HCT116 (cell line): ENCODE results near the gene TEPSIN. TPM values are rescaled to one million over a fixed set of nuclear protein-coding genes. Genes with fewer than 3 reads are reported as not detected.

ENCODE experiments used
- ATAC-seq: fragments of 200-7000 bp; cut with Tn5 transposase; 2 replicates; pipeline ENCODE4 v1.9.1; 2020; ENCODE audit warnings: mild to moderate bottlenecking, moderate library complexity
- BruUV-seq: library from RNA; stranded (reverse); fragments of 400-500 nt; replicated peaks from 2 replicates; lab custom pipeline; 2021; lab: Mats Ljungman, UMichigan
- CTCF ChIA-PET: fragments of 300-600 bp; sonication (Branson Sonifier 250); formaldehyde crosslinking; loops from one replicate; lab custom pipeline; 2021; ENCODE audit warnings: antibody characterized with exemption; lab: Charles Lee
- POLR2A ChIA-PET: fragments of 300-600, 350-600 bp; sonication (Branson Sonifier 250); formaldehyde crosslinking; loops from one replicate; lab custom pipeline; 2021; ENCODE audit warnings: antibody characterized with exemption; lab: Charles Lee
- RAD21 ChIA-PET, 2 experiments: fragments of 300-600 bp; sonication (Branson Sonifier 250); formaldehyde crosslinking; loops; one replicate each; lab custom pipeline; 2023; ENCODE audit warnings: low total read pairs in 2 of 2; ENCODE audit not compliant: uncharacterized antibody in 2 of 2, unreplicated experiment in 2 of 2, low non-redundant PET in 1 of 2; lab: Charles Lee
- DNase-seq: peaks from one replicate; pipeline ENCODE4 v3.0.0-alpha.2; 2010; ENCODE audit warnings: low read depth, low spot score
- H2AFZ ChIP-seq: fragments of 200-600 bp; shearing (Covaris generic), sonication (generic); 2 replicates; pipeline ENCODE4 v1.6.1; 2017; ENCODE audit warnings: low read depth, mixed run types, mixed read lengths, antibody characterized with exemption, low read length; ENCODE audit not compliant: poor library complexity, severe bottlenecking
- H3K27ac ChIP-seq: 2 replicates; pipeline ENCODE4 v1.5.1; 2012; ENCODE audit warnings: low read depth, low read length
- H3K27me3 ChIP-seq: fragments of 200-600 bp; sonication (generic); 2 replicates; pipeline ENCODE4 v1.6.1; 2016; ENCODE audit warnings: mixed run types, low read length, mixed read lengths; ENCODE audit not compliant: insufficient read depth
- H3K36me3 ChIP-seq, 2 experiments: fragments of 200-500 bp in 1 of 2; fragments of 200-600 bp in 1 of 2; sonication (Bioruptor generic) in 1 of 2; sonication (generic) in 1 of 2; 2 replicates each; pipeline versions ENCODE4 v1.5.1 to v1.6.1; 2014 to 2016; ENCODE audit warnings: low read length in 2 of 2, inconsistent platforms in 1 of 2, mixed read lengths in 1 of 2, mixed run types in 1 of 2; ENCODE audit not compliant: insufficient read depth in 2 of 2, control insufficient read depth in 1 of 2
- H3K4me1 ChIP-seq, 2 experiments: fragments of 200-600 bp in 1 of 2; sonication (generic) in 1 of 2; 2 replicates each; pipeline versions ENCODE4 v1.5.1 to v1.6.1; 2012 to 2017; ENCODE audit warnings: low read length in 2 of 2, inconsistent platforms in 1 of 2, mild to moderate bottlenecking in 1 of 2, mixed read lengths in 1 of 2, mixed run types in 1 of 2, moderate library complexity in 1 of 2; ENCODE audit not compliant: insufficient read depth in 2 of 2, control insufficient read depth in 1 of 2
- H3K4me2 ChIP-seq: fragments of 200-600 bp; sonication (generic); 2 replicates; pipeline ENCODE4 v1.6.1; 2017; ENCODE audit warnings: mixed run types, low read length, mixed read lengths
- H3K4me3 ChIP-seq, 2 experiments: fragments of 200-600 bp in 1 of 2; sonication (generic) in 1 of 2; replicated peaks in 1 of 2; 2 replicates each; pipeline ENCODE4 v1.5.1; 2011 to 2016; ENCODE audit warnings: low read length in 2 of 2, control low read depth in 1 of 2, low read depth in 1 of 2, mild to moderate bottlenecking in 1 of 2, mixed read lengths in 1 of 2, mixed run types in 1 of 2
- H3K79me2 ChIP-seq: fragments of 200-600 bp; sonication (generic); 2 replicates; pipeline ENCODE4 v1.6.1; 2017; ENCODE audit warnings: mild to moderate bottlenecking, mixed run types, low read length, moderate library complexity, mixed read lengths; ENCODE audit not compliant: insufficient read depth
- H3K9ac ChIP-seq: fragments of 200-600 bp; sonication (generic); 2 replicates; pipeline ENCODE4 v1.6.1; 2016; ENCODE audit warnings: low read length, mixed read lengths
- H3K9me2 ChIP-seq: fragments of 200-600 bp; sonication (generic), shearing (Covaris generic); 2 replicates; pipeline ENCODE4 v1.6.1; 2017; ENCODE audit warnings: mixed run types, mild to moderate bottlenecking, moderate library complexity; ENCODE audit not compliant: insufficient read depth
- H3K9me3 ChIP-seq, 2 experiments: fragments of 200-500 bp in 1 of 2; fragments of 200-600 bp in 1 of 2; sonication (Bioruptor generic) in 1 of 2; sonication (generic) in 1 of 2; 2 replicates each; pipeline ENCODE4 v1.6.1; 2014 to 2017; ENCODE audit warnings: low read length in 2 of 2, mixed read lengths in 2 of 2, inconsistent platforms in 1 of 2, low read depth in 1 of 2, mild to moderate bottlenecking in 1 of 2, mixed run types in 1 of 2, moderate library complexity in 1 of 2; ENCODE audit not compliant: control insufficient read depth in 1 of 2, insufficient read depth in 1 of 2
- H4K20me1 ChIP-seq: fragments of 200-600 bp; sonication (generic), shearing (Covaris generic); 2 replicates; pipeline ENCODE4 v1.6.1; 2017; ENCODE audit warnings: mixed run types, mild to moderate bottlenecking, moderate library complexity; ENCODE audit not compliant: insufficient read depth
- CEBPB ChIP-seq: IDR thresholded peaks from 2 replicates; pipeline ENCODE4 v1.6.1; 2012; ENCODE audit warnings: low read depth
- EGR1 ChIP-seq: IDR thresholded peaks from 2 replicates; pipeline ENCODE4 v1.6.1; 2012; ENCODE audit warnings: low read depth
- EZH2 ChIP-seq: fragments of 200-600 bp; sonication (generic); IDR thresholded peaks from 2 replicates; pipeline ENCODE4 v1.6.1; 2017; ENCODE audit warnings: antibody characterized with exemption, mixed run types
- POLR2A ChIP-seq: IDR thresholded peaks from 2 replicates; pipeline ENCODE4 v1.7.0; 2011; ENCODE audit warnings: borderline replicate concordance; ENCODE audit not compliant: insufficient read depth, insufficient read length; ENCODE audit errors: extremely low read depth
- POLR2AphosphoS5 ChIP-seq: IDR thresholded peaks from 2 replicates; pipeline ENCODE4 v1.6.1; 2011; ENCODE audit warnings: mild to moderate bottlenecking, low read depth, low read length, moderate library complexity
- RAD21 ChIP-seq: IDR thresholded peaks from 2 replicates; pipeline ENCODE4 v1.6.1; 2012; ENCODE audit warnings: low read depth, mild to moderate bottlenecking
- SIN3A ChIP-seq: IDR thresholded peaks from 2 replicates; pipeline ENCODE4 v1.6.1; 2012; ENCODE audit warnings: low read depth
- SP1 ChIP-seq: IDR thresholded peaks from 2 replicates; pipeline ENCODE4 v1.6.1; 2012; ENCODE audit warnings: low read depth
- SRF ChIP-seq: IDR thresholded peaks from 2 replicates; pipeline ENCODE4 v1.6.1; 2012; ENCODE audit warnings: low read depth
- YY1 ChIP-seq: IDR thresholded peaks from 2 replicates; pipeline ENCODE4 v1.6.1; 2011; ENCODE audit warnings: low read length, low read depth, moderate library complexity, mild to moderate bottlenecking; ENCODE audit not compliant: insufficient replicate concordance; ENCODE audit errors: extremely low read depth
- intact Hi-C: fragments of 100-400 bp; cut with micrococcal nuclease; formaldehyde crosslinking; loops from 2 replicates; pipeline ENCODE4 v1.10.0; 2022
- total RNA-seq: library from RNA; stranded (reverse); gene quantifications from one replicate; pipeline ENCODE4 v1.2.1, GENCODE V29; 2021; ENCODE audit not compliant: unreplicated experiment
- TF ChIP-seq, protein P1 (sequence below): IDR thresholded peaks from 2 replicates; pipeline ENCODE4 v1.6.1; 2011; ENCODE audit warnings: mild to moderate bottlenecking, low read length, moderate library complexity; ENCODE audit not compliant: insufficient replicate concordance; ENCODE audit errors: extremely low read depth
- TF ChIP-seq, protein P2 (sequence below): IDR thresholded peaks from 2 replicates; pipeline ENCODE4 v1.6.1; 2012; ENCODE audit warnings: low read depth
- TF ChIP-seq, protein P3 (sequence below): IDR thresholded peaks from 2 replicates; pipeline ENCODE4 v1.6.1; 2012
- TF ChIP-seq, protein P4 (sequence below): IDR thresholded peaks from 2 replicates; pipeline ENCODE4 v1.6.1; 2012

The TEPSIN gene
- total RNA-seq, 1 experiment from 2014 or later, result 50.6 TPM

DNA sequence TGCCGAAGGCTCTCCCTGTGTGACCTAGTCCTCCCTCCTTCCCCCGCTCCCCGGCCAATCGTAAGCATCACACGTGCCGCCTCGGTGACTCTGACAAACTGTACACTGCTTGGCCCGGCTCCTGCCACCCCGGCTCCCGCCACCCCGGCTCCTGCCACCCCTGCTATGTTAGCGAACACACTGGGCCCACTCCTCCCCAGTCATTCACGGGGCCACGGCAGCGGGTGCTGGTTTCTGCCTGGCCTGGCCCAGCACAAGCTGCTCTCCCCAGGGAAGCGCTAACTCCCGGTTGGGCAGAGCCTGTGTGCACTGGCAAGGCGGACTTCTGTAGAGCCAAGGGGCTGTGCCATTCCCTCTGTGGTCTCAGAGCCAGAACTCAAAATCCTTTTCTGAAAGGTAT is 22.2 kb upstream of the TEPSIN start:
- Histone ChIP-seq H3K9me2 (no peaks in the 10 kb centered on the region), H3K27ac (no peak overlapping the region), H3K4me3 (no peak overlapping the region), H3K9me3 (no peaks in the 10 kb centered on the region), H2AFZ (no peak overlapping the region), H3K27me3 (no peaks in the 10 kb centered on the region), H3K36me3 (peaks cover 36 to 47% of the 10 kb centered on the region in 2 experiments; a peak in 3 of 4 replicates), H3K9ac (no peak overlapping the region), H3K4me2 (no peak overlapping the region), H3K4me1 (no peaks in the 10 kb centered on the region), H3K79me2 (no peaks in the 10 kb centered on the region), H4K20me1 (no peaks in the 10 kb centered on the region)
- ChIA-PET RAD21 (no interaction called here), CTCF (no interaction called here), POLR2A (no interaction called here)
- no TSS peak for BruUV-seq
- DNase-seq, result no peak
- no peak for ATAC-seq
- intact Hi-C loops, result no loop called here
- TF ChIP-seq, protein P1, sequence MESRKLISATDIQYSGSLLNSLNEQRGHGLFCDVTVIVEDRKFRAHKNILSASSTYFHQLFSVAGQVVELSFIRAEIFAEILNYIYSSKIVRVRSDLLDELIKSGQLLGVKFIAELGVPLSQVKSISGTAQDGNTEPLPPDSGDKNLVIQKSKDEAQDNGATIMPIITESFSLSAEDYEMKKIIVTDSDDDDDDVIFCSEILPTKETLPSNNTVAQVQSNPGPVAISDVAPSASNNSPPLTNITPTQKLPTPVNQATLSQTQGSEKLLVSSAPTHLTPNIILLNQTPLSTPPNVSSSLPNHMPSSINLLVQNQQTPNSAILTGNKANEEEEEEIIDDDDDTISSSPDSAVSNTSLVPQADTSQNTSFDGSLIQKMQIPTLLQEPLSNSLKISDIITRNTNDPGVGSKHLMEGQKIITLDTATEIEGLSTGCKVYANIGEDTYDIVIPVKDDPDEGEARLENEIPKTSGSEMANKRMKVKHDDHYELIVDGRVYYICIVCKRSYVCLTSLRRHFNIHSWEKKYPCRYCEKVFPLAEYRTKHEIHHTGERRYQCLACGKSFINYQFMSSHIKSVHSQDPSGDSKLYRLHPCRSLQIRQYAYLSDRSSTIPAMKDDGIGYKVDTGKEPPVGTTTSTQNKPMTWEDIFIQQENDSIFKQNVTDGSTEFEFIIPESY, result no peak
- TF ChIP-seq RAD21 (no peak), POLR2A (no peak), EGR1 (no peak), YY1 (no peak), SP1 (no peak), SRF (no peak), CEBPB (no peak), EZH2 (no peak), SIN3A (no peak), POLR2AphosphoS5 (no peak)
- TF ChIP-seq, protein P2, sequence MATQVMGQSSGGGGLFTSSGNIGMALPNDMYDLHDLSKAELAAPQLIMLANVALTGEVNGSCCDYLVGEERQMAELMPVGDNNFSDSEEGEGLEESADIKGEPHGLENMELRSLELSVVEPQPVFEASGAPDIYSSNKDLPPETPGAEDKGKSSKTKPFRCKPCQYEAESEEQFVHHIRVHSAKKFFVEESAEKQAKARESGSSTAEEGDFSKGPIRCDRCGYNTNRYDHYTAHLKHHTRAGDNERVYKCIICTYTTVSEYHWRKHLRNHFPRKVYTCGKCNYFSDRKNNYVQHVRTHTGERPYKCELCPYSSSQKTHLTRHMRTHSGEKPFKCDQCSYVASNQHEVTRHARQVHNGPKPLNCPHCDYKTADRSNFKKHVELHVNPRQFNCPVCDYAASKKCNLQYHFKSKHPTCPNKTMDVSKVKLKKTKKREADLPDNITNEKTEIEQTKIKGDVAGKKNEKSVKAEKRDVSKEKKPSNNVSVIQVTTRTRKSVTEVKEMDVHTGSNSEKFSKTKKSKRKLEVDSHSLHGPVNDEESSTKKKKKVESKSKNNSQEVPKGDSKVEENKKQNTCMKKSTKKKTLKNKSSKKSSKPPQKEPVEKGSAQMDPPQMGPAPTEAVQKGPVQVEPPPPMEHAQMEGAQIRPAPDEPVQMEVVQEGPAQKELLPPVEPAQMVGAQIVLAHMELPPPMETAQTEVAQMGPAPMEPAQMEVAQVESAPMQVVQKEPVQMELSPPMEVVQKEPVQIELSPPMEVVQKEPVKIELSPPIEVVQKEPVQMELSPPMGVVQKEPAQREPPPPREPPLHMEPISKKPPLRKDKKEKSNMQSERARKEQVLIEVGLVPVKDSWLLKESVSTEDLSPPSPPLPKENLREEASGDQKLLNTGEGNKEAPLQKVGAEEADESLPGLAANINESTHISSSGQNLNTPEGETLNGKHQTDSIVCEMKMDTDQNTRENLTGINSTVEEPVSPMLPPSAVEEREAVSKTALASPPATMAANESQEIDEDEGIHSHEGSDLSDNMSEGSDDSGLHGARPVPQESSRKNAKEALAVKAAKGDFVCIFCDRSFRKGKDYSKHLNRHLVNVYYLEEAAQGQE, result no peak
- TF ChIP-seq, protein P3, sequence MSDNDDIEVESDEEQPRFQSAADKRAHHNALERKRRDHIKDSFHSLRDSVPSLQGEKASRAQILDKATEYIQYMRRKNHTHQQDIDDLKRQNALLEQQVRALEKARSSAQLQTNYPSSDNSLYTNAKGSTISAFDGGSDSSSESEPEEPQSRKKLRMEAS, result no peak
- TF ChIP-seq, protein P4, sequence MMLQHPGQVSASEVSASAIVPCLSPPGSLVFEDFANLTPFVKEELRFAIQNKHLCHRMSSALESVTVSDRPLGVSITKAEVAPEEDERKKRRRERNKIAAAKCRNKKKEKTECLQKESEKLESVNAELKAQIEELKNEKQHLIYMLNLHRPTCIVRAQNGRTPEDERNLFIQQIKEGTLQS, result no peak
